GM18517 (cell line): ENCODE data around the gene OR8D2.
"Not testable (repeated sequence)": the region's sequence is repeated elsewhere in the genome, so short reads cannot be mapped to it uniquely, and the experiment has no call there.

ENCODE experiments used
- ATAC-seq: cut with Tn5 transposase; IDR thresholded peaks from one replicate; pipeline ENCODE4 v1.9.1; 2021; ENCODE audit warnings: mild to moderate bottlenecking, moderate library complexity; ENCODE audit not compliant: unreplicated experiment

The OR8D2 gene

GRCh38 chr11:124294687-124295086 lies 25.3 kb downstream of the OR8D2 start:
- ATAC-seq, result no peak

- ATAC-seq, result no peak
Measured at GRCh38 chr11:124285610-124286344, 34.2 kb downstream of the OR8D2 start.

GRCh38 chr11:124278261-124278660 lies 41.7 kb downstream of the OR8D2 start:
- no peak for ATAC-seq

DNA sequence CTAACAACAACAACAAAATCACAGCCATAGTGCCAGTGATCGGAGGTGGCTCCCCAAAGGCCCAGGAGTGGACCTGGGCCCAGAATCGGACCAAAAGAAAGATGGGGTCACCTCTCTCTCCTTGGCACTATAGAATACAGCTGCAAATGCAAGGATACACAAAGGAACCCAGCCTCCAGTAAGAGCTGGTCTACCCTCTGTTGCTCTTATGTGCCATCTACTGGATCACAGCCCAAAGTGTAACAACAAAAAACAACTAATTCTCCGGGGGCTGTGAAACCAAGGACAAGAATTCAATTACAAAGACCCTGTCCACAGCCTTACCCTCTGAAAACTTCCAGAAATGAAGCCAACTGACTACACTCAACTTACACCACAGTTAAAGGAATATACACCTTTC lies 42.2 kb downstream of the OR8D2 start:
- no peak for ATAC-seq

DNA sequence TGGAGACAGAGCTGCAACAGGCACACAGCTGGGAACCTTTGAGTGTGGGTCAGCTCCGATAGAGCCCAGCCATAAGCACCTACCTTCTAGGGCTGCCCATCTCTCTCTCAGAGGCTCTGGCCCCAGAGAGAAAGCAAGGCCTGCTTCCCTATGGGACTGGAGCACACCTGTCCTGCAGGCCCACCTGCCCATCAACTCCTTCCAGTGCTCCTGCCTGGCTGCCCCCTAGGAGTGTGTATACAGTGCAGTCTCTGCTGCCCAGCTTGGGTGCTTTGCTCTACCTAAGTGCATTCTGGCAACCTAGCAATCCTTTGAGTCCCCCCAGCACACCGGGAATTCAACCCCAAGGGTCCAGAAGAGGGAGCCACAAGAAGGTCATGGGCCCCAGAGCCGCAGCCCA lies 42.8 kb downstream of the OR8D2 start:
- no peak for ATAC-seq

- no peak for ATAC-seq
Measured at GRCh38 chr11:124276081-124276480, 43.9 kb downstream of the OR8D2 start.

GRCh38 chr11:124274000-124274399 lies 46.0 kb downstream of the OR8D2 start:
- no peak for ATAC-seq

GRCh38 chr11:124270886-124271285 lies 49.1 kb downstream of the OR8D2 start:
- ATAC-seq, result not testable (repeated sequence)
